ENCODE results near the gene CHRNA5.
"Not testable (repeated sequence)": the region's sequence is repeated elsewhere in the genome, so short reads cannot be mapped to it uniquely, and the experiment has no call there.

CHRNA5 gene

GRCh38 chr15:78605201-78605600, 39.9 kb downstream of the CHRNA5 start:
- TF ChIP-seq CTCF (conservative IDR thresholded peaks at IDR 0.05): no peak
- H3K27ac ChIP-seq: no peak overlapping the region

GRCh38 chr15:78605680-78606079, 40.4 kb downstream of the CHRNA5 start:
- TF ChIP-seq CTCF (conservative IDR thresholded peaks at IDR 0.05): no peak
- no peak overlapping the region for H3K27ac ChIP-seq

GRCh38 chr15:78609551-78609950, 44.2 kb downstream of the CHRNA5 start:
- not testable (repeated sequence) for H3K27ac ChIP-seq

- H3K27ac ChIP-seq: no peak overlapping the region
- no peak for TF ChIP-seq CTCF (conservative IDR thresholded peaks at IDR 0.05)
Observed at GRCh38 chr15:78614021-78614420, 48.7 kb downstream of the CHRNA5 start.

- no peak for TF ChIP-seq CTCF (conservative IDR thresholded peaks at IDR 0.05)
- no peak overlapping the region for H3K27ac ChIP-seq
Observed at GRCh38 chr15:78615151-78615589, 49.9 kb downstream of the CHRNA5 start.

GRCh38 chr15:78616506-78616905, 51.2 kb downstream of the CHRNA5 start:
- no peak overlapping the region for H3K27ac ChIP-seq
- TF ChIP-seq CTCF (conservative IDR thresholded peaks at IDR 0.05): no peak

- TF ChIP-seq CTCF (conservative IDR thresholded peaks at IDR 0.05): no peak
- no peak overlapping the region for H3K27ac ChIP-seq
Observed at GRCh38 chr15:78617076-78617475, 51.8 kb downstream of the CHRNA5 start.

- no peak for TF ChIP-seq CTCF (conservative IDR thresholded peaks at IDR 0.05)
- H3K27ac ChIP-seq: no peak overlapping the region
Observed at GRCh38 chr15:78617516-78617915, 52.2 kb downstream of the CHRNA5 start.

Data from VCaP (cell line).